Transverse colon (tissue), 4 donors: ENCODE measurements around the gene RGS19. TPM values are rescaled to one million over a fixed set of nuclear protein-coding genes. Genes with fewer than 3 reads are reported as not detected.

ENCODE experiments used
- DNase-seq: peaks from one replicate; pipeline ENCODE4 v3.0.0-alpha.2; 2019
- H3K27ac ChIP-seq, 4 donors: fragments of 200-600 bp; sonication (generic); 2 replicates each; pipeline ENCODE4 v1.5.1; 2016 to 2018; ENCODE audit warnings: inconsistent platforms in 4 of 4
- H3K27me3 ChIP-seq: fragments of 200-600 bp; sonication (generic); 2 replicates; pipeline ENCODE4 v1.5.1; 2017; ENCODE audit warnings: inconsistent platforms
- H3K36me3 ChIP-seq, 4 donors: fragments of 200-600 bp; sonication (generic); 2 replicates each; pipeline ENCODE4 v1.5.1; 2017 to 2019; ENCODE audit warnings: inconsistent platforms in 4 of 4
- H3K4me1 ChIP-seq, 4 donors: fragments of 200-600 bp; sonication (generic); 2 replicates each; pipeline ENCODE4 v1.5.1; 2017 to 2020; ENCODE audit warnings: inconsistent platforms in 4 of 4
- H3K4me3 ChIP-seq, 4 donors: fragments of 200-600 bp; sonication (generic); 1 replicate in 1 of 4; 2 replicates in 3 of 4; pipeline versions ENCODE4 v1.5.1 to v1.6.1; 2017 to 2019; ENCODE audit warnings: inconsistent platforms in 4 of 4
- H3K9me3 ChIP-seq, 2 donors: fragments of 200-600 bp; sonication (generic); 2 replicates each; pipeline ENCODE4 v1.5.1; 2017 to 2019; ENCODE audit warnings: inconsistent platforms in 2 of 2
- CTCF ChIP-seq, 5 experiments: fragments of 200-600 bp in 3 of 5; fragments of 450-650 bp in 2 of 5; sonication (generic) in 3 of 5; IDR thresholded peaks; 1 replicate in 2 of 5; 2 replicates in 3 of 5; pipeline ENCODE4 v1.5.1; 2016 to 2017; ENCODE audit warnings: antibody characterized with exemption in 5 of 5, inconsistent platforms in 3 of 5, mild to moderate bottlenecking in 2 of 5, moderate library complexity in 1 of 5
- EP300 ChIP-seq: sonication (generic); formaldehyde crosslinking; IDR thresholded peaks from one replicate; pipeline ENCODE4 v1.6.1; 2017; ENCODE audit warnings: antibody characterized with exemption, low read depth
- POLR2A ChIP-seq: fragments of 450-650 bp; IDR thresholded peaks from one replicate; pipeline ENCODE4 v1.6.1; 2016; ENCODE audit warnings: antibody characterized with exemption, mild to moderate bottlenecking, moderate library complexity
- POLR2AphosphoS5 ChIP-seq, 3 donors: sonication (generic); formaldehyde crosslinking; IDR thresholded peaks; one replicate each; pipeline ENCODE4 v1.6.1; 2016; ENCODE audit warnings: antibody characterized with exemption in 3 of 3
- WGBS, 2 donors: methylation state at CpG; one replicate each; pipeline ENCODE4 v1.1.5; 2018; ENCODE audit warnings: low coverage in 1 of 2; 5-methylcytosine and 5-hydroxymethylcytosine counted together
- in situ Hi-C, 4 donors: fragments of 200-750 bp; cut with MboI; loops; one replicate each; pipeline versions ENCODE4 v1.15.0 to v1.15.1; 2017; ENCODE audit warnings: low sequenced_read_pairs in 3 of 4, low pct_ligation_motif_present in 1 of 4, low pct_unique_long_range_greater_than_20kb in 1 of 4
- intact Hi-C: fragments of 100-400 bp; cut with DNase I; formaldehyde crosslinking; loops from one replicate; pipeline ENCODE4 v1.15.1; 2023; ENCODE audit warnings: low total_unique reads
- total RNA-seq, 4 donors: library from RNA; depleted of rRNA; stranded (reverse); fragments of >200 nt; gene quantifications; one replicate each; pipeline ENCODE4 v1.1.0, GENCODE V29; 2016

RGS19 gene
- total RNA-seq, 4 donors from 2014 or later = 5.5 to 37.4 (median 10.8) TPM; not detected in 1

- Histone ChIP-seq H3K36me3 (no peaks in the 10 kb centered on the region), H3K27ac (no peak overlapping the region), H3K4me3 (no peak overlapping the region), H3K4me1 (peaks cover 4 to 27% (median 12%) of the 10 kb centered on the region in 4 donors), H3K9me3 (no peaks in the 10 kb centered on the region), H3K27me3 (peaks cover 53% of the 10 kb centered on the region)
- in situ Hi-C loops (no loop called here), intact Hi-C loops (no loop called here)
- no peak for DNase-seq
- TF ChIP-seq POLR2AphosphoS5 (IDR thresholded peaks at IDR 0.05) (no peak), EP300 (no peak), POLR2A (no peak), CTCF (IDR thresholded peaks at IDR 0.05) (no peak)
- WGBS, 2 donors = 92% methylated on average over 11 of the region's 11 CpGs; no CpG with 5 or more reads in 1 of the 2 donors
These were observed 7.5 kb upstream of the RGS19 start for GRCh38 chr20:64086801-64087200.

DNA sequence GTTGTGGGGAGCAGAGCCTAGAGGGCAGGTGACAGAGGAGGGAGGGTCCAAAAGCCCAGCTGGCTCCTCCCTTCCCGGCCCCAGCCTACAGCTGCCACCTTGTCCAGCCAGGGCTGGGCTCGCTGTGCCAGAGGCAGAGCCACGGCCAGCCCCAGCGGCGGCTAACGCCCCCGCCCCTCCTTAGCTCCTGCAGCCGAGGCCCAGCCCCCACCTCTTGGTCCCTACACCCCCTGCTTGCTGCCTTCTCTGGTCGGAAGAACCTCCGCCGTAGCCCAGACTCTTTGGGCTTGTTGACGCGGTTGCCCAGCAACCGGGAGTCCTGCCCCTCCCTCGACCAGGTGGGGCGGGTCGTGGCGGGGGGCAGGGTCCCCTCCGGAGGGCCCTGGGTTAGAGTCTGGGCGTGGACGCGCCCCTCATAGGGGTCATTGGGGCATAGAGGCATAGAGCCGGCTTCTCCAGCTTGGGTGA is 5.4 kb upstream of the RGS19 start:
- H3K4me1 ChIP-seq = peaks cover 4 to 29% (median 12%) of the 10 kb centered on the region in 4 donors
- no peaks in the 10 kb centered on the region for H3K9me3 ChIP-seq
- no peak for TF ChIP-seq CTCF (IDR thresholded peaks at IDR 0.05)
- TF ChIP-seq EP300 = no peak
- TF ChIP-seq POLR2AphosphoS5 (IDR thresholded peaks at IDR 0.05) = no peak
- TF ChIP-seq POLR2A = no peak
- H3K36me3 ChIP-seq = no peaks in the 10 kb centered on the region
- 16% methylated on average over 19 of the region's 23 CpGs; no CpG with 5 or more reads in 1 of the 2 donors for WGBS, 2 donors
- in situ Hi-C loops = no loop called here
- no peak for DNase-seq
- H3K4me3 ChIP-seq = no peak overlapping the region
- intact Hi-C loops = no loop called here
- H3K27ac ChIP-seq = no peak overlapping the region
- peaks cover 64% of the 10 kb centered on the region for H3K27me3 ChIP-seq

- no peak for DNase-seq
- TF ChIP-seq EP300 = no peak
- no peak for TF ChIP-seq POLR2AphosphoS5 (IDR thresholded peaks at IDR 0.05)
- TF ChIP-seq POLR2A = no peak
- TF ChIP-seq CTCF (IDR thresholded peaks at IDR 0.05) = no peak
- WGBS, 2 donors = 16% methylated on average over 15 of the region's 86 CpGs; no CpG with 5 or more reads in 1 of the 2 donors
- H3K27ac ChIP-seq = no peak within 1 kb of the TSS
- H3K27me3 ChIP-seq = peaks cover 65% of the 10 kb centered on the region
- in situ Hi-C loops = no loop called here
- no peaks in the 10 kb centered on the region for H3K9me3 ChIP-seq
- no peaks in the 10 kb centered on the region for H3K36me3 ChIP-seq
- H3K4me1 ChIP-seq = peaks cover 6 to 34% (median 18%) of the 10 kb centered on the region in 4 donors
- intact Hi-C loops = no loop called here
- peak within 1 kb of the TSS; percentile 16 to 59 (median 40) for H3K4me3 ChIP-seq
These were observed 4.7 kb upstream of the RGS19 start, which contains the start of gene LKAAEAR1 for GRCh38 chr20:64083804-64084684. LKAAEAR1 (minus strand) TSS chr20:64084398; CDS start chr20:64084219, 179 bp downstream.

DNA sequence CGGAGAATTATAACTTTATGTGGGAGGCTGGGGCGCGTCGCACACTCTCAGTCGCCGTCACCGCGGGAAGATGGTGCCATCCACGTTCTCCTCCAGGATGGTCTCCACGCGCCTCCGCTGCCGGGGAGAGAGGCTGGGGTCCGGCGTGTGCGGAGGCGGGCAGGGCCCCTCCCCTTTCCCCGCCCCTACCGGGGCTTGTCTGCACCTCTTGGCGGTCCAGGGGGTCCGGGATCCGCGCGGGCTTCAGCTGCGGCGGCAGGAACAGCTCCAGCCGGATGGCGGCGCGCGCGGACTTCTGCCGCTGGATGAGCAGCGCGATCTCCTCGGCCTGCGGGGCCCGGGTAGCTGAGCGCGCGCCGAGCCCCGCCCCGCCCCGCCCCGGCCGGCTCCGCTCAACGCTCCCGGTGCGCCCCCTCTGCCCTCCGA is 4.1 kb upstream of the RGS19 start:
- intact Hi-C loops = no loop called here
- H3K36me3 ChIP-seq = no peaks in the 10 kb centered on the region
- H3K4me3 ChIP-seq = peak overlapping the region; percentile 16 to 59 (median 40)
- in situ Hi-C loops = no loop called here
- TF ChIP-seq EP300 (no peak), CTCF (IDR thresholded peaks at IDR 0.05) (peak; percentile 31 to 53 (median 46))
- WGBS, 2 donors = 3% methylated on average over 15 of the region's 52 CpGs; no CpG with 5 or more reads in 1 of the 2 donors
- peaks cover 12 to 41% (median 24%) of the 10 kb centered on the region in 4 donors for H3K4me1 ChIP-seq
- peak; percentile 71 for DNase-seq
- H3K27me3 ChIP-seq = peaks cover 70% of the 10 kb centered on the region
- H3K27ac ChIP-seq = no peak overlapping the region
- H3K9me3 ChIP-seq = no peaks in the 10 kb centered on the region
